HUDEP-2 (cell line): ENCODE data around the gene SBF2.
"Not testable (repeated sequence)": the region's sequence is repeated elsewhere in the genome, so short reads cannot be mapped to it uniquely, and the experiment has no call there.

Experiments
- DNase-seq, 76 experiments: peaks; one replicate each; lab custom pipeline; 2025; ENCODE audit not compliant: unreplicated experiment in 76 of 76; lab: John Stamatoyannopoulos, UW

Gene SBF2

DNA sequence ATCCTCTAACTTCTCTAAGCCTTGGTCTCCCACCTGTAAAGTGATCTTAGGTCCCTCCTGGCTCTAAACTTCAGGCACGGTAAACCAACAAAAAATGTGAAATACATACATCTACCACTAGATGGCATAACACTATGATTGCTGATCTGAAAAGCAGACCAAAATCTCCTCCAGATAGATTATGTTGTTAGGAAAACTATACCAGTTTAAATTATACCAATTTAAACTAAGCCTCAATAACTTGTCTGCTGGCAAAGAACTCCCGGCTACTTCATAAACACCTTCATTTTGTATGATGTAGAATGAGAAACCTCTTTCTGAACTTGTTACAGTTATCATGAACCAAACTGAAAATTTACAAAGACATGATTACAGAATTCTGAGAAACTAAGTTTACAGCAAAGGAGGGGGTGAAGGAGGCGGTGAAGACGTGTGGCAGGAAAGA lies 85.9 kb downstream of the SBF2 start:
- peak in 18 of 76 experiments; percentile 3 to 38 (median 22) for DNase-seq

DNA sequence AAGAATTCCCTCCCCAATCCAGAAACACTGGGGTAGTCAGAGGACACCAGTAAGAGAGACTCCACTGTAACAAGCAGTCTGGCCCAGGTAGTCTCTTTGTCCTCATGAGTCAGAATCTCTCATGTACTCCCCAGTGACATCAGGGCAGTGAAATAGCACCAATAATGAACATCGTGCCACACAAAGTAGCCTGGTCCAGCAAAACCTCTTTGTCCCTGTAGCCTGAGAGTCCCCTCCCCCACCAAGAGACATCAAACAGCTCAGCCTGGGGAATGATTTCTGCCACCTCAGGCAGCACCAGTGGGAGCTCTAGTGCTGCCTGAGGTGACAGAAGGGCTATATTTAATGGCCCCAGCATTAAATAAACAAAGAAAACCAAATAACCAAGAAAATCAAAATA lies 88.1 kb downstream of the SBF2 start:
- no peak for DNase-seq

DNA sequence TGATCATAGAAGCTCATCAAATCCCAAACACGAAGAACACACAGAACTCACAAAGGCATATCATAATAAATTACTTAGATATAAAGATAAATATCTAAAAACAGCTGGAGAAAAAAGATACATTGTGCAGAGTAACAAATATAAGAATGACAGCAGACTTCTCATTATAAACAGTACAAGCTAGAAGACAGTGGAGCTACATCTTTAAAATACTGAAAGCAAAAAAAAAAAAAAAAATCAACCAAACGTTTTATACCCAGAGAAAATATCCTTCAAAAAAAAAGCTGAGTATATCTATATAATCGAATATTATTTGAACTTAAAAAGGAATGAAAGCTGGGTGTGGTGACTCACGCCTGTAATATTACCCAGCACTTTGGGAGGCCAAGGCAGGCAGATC lies 90.0 kb downstream of the SBF2 start:
- DNase-seq: no peak

DNA sequence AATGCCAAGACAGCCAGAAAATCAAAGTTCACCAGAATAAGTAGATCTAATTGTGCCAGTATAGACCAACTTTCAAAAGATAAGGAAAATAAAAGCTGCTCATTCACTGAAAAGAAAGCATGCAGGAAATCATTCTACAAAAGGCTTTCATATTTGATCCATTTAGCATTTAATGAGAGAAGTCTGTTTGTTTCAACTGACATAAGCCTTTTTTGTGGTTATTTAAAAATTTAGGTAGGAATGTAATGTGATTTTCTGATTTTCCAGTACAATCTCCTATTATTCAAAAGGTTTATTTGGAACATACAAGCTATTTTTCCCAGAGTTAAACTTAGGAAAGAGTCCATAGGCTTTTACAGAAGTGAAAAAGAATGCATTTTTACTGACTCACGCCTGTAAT lies 92.7 kb downstream of the SBF2 start:
- no peak for DNase-seq

DNA sequence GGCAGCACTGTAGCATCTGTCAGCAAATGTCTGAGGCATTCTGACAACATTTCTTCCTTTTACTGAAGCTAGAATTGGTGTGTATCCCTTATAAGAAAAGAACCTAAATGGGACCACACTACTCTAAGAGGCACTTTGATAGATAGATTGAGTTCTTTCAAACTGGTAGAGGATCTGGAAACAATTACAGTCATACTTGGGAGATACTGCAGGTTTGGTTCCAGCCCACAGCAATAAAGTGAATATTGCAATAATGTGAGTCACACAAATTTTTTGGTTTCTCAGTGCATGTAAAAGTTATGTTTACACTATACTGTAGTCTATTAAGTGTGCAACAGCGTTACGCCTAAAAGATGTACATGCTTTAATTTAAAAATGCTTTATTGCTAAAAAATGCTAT lies 96.9 kb downstream of the SBF2 start:
- no peak for DNase-seq

DNA sequence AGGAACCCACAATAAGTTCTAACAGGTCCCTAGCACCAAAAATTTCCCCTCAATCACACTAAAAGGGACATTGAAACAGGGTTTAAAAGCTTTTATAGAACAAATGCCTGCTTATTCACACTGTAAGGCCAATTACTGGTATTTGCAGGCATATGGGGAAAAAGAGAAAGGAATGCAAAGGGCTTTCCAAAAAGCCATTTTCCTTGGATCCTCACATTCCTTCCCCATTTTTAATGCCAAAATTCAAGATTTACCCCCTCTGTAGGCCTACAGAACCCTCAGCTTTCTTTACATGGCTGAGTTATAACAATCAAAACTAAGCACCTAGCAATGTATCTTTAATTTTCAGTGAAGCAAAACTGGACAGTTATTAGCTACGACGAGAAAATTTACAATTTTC lies 102.0 kb downstream of the SBF2 start:
- no peak for DNase-seq

DNA sequence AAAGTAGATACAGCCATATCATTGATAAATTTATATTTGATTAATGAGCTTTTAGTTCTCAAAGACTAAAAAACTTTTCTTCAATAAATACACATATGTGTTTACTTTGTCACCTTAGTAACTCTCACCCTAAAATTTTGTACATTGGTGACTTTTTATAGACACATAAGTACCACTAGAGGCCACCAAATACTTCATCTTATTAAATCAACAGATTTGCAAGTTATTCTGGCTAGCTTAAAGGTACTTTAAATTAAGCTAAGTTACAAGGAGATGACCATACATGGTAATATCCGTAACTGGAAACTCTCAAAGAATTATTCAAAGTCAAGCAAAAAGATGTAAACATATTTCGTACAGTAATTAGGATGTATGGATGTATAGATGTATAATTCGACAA lies 112.2 kb downstream of the SBF2 start:
- peak in 1 of 76 experiments; percentile 0 for DNase-seq

DNA sequence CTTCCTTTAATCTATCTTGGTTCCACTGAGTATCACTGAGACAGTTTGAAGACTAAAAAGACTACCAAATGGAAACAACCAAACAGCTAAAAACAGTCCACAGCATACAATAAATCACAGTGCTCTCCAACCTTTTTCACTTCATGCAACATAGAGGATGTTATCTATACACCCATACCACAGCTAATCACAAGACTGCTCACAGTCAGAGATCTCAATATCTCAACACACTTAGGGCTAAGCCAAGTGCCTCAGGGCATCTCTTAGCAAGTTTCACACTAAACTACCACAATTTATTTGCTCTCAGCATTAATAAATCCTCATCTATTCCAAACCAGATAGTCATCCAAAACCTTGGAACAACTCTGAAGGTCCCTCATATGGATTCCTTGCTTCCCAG lies 129.4 kb downstream of the SBF2 start:
- no peak for DNase-seq

DNA sequence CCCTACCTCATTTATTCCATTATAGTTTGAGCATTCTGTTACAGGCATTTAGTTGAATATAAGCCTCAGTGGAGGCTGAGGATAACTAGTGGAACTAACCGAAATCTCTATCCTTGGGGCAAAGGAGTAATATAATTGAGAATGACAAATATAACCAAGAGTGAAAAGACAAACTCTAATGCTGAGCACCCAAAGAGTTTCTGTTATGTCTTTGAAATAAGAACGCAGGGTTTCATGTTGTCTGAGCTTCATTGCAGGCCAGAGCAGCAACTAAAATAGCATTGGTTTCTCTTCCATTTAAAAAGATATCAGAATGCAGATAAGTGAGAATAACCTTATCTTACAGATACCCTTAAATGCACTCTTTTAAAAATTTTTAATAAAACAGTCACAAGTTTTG lies 131.8 kb downstream of the SBF2 start:
- DNase-seq: no peak

DNA sequence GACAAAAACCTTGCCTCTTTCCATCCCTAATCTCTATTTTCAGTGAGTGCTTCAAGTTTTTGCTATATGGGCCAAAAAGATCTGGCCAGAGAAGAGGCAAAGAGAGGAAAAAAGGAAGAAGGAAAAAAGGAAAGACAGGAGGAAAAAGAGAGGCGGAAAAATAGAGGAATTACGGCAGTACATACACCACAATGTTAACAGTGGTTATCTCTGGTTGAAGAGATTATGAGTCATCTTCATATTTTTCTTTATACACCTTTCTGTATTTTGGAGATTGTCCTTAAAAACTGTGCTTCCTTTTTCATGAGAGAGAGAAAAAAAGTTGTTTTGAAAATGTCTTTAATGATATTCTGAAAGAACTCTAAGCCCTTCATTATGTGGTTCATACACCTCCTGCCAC lies 133.7 kb downstream of the SBF2 start:
- no peak for DNase-seq

DNA sequence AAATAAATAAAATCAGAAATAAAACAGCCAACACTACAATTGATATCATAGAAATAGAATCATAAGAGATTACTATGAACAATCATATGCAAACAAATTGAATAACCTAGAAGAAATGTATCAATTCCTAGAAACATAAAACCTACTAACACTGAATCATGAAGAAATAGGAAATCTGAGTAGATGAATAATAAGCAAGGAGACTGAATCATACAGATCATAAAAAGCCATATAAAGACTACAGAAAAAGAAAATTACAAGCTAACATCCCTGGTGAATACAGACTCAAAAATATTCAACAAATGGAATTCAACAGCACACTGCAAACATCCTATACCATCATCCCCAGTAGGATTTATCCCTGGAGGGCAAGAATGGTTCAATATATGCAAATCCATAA lies 135.6 kb downstream of the SBF2 start:
- no peak for DNase-seq

DNA sequence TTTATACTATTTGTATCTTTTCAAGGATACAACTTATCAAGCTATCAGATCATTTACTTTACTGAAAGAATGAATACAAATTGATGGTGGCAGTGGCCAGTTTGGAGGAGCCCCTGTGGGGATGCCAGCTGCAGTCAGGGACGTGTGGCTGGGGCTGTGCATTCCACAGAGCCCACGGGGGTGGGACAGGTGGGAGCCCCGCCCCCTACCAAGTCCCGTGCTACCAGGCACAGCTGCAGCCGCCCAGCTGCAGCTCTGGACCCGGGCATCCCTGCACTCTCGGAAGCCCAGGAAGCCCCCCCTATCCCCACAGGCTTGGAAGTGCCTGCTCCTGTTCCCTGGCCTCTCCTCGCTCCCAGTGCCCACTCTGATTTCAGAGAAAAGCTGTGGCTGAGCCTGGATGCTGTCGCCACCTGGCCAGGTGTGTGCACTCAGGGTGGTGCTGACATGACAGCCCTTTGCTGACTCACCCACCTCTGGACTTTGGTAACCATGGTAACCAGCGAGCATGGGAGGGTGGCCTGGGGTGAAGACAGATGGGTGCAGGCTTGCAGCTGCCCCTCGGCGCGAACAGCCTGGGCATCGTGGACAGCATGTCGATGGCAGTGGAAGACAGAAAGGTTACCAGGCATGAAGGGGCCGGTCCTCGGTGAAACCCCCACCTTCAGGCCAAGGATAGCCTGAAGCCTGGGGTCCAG lies 138.1 kb downstream of the SBF2 start:
- no peak for DNase-seq

DNA sequence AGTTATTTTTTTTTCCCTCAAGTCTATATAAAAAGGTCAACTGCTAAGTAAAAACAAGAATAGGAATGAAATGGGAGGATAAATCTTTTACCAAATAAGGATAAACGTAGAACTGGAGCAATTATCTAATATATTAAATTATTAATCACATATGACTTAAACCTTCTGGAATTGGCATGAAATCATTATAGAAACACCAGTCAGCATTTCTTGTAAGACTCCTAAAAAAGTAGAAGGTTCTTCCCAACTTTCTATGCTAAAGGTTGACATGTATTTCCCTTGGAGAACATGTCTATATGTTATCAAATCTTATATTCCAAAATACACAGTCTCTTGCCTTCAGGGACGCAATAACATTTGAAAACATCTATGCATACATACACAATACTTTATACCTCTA lies 143.2 kb downstream of the SBF2 start:
- no peak for DNase-seq

DNA sequence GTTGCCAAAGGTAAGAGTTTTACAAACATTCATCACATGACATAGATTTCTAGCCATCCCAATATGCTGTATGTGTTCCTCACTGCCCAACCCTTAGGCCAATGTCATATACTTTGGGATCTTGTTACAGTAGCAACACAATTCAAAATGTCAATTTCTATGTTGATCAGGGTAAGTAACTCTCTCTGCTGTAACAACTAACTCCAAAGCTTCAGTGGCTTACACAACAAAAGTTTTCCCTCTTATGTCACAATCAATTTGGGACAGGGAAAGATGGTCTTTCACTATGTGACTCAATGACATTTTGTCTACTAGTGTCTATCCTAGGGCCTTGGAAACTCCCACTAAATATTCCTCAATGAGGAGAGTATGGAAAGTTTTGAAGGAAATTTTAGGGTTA lies 144.5 kb downstream of the SBF2 start:
- no peak for DNase-seq

DNA sequence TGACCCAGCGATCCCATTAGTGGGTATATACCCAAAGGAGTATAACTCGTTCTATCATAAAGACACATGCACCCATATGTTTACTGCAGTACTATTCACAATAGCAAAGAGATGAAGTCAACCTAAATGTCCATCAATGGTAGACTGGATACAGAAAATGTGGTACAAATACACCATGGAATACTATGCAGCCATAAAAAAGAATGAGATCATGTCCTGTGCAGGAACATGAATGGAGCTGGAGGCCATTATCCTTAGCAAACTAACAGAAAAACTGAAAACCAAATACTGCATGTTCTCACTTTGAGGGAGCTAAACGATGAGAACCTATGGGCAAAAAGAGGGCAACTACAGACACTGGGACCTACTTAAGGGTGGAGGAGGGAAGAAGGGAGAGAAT lies 146.8 kb downstream of the SBF2 start:
- DNase-seq: no peak

DNA sequence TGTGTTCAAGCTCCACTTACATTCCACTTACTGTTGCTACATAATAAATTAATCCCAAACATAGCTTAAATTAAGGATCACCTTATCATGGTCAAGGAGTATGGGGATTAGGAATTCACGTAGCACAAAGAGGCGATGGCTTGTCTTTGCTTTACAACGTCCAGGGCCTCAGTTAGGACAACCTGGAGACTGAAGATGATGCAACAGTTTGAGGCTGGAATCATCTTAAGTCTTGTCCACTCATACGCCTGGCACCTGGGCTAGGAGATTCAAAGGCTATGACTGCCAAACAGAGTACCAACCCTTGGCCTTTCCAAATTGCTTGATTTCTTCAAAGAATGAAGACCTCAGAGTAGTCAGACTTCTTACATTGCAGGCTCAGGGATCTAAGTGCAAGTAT lies 149.1 kb downstream of the SBF2 start:
- no peak for DNase-seq

DNA sequence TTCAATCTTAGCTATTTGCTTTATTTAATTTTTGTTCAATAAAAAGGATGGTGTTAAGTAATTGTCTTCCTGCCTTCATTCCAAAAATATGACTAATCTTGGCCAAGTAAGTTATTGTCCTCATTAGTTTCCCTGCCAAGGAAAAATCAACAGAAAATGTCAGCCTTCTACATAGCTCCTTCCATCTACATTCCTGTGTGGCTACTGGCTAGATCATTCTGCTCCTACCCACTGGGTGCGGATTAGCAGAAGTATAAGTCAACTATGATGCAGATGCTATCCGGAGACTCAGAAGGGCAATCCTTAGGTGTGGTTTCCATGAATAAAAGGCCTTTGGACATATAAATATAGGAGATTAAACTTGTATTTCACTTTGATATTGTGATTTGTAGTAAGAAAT lies 154.4 kb downstream of the SBF2 start:
- no peak for DNase-seq

DNA sequence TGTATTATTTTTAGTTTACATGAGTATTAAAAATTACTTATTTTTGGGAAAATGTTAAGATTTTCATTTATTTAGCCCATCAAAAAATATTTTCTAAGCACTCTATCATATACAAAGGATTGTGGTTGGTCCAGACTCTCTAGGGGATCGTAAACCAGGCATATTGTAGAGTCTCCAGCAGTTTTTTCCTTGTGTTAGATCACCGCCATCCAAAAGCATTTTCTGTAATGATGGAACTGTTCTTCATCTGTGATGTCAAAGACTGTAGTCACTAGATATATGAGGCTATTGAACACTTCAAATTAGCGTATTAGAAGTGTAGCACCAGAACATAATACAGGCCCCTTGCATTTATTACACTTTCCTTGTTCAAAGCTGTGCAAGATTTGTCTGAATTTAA lies 154.9 kb downstream of the SBF2 start:
- DNase-seq: no peak

DNA sequence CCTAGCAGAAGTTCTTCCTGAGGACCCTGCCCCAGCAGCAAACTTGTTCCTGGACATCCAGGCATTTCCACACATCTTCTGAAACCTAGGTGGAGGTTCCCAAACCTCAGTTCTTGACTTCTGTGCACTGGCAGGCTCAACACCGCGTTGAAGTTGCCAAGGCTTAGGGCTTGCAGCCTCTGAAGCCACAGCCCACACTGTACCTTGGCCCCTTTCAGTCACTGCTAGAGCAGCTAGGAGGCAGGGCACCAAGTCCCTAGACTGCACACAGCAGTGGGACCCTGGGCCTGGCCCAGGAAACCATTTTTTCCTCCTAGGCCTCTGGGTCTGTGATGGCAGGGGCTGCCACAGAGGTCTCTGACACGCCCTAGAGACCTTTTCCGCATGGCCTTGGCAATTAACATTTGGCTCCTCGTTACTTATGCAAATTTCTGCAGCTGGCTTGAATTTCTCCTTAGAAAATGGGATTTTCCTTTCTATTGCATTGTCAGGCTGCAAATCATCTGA lies 159.0 kb downstream of the SBF2 start:
- DNase-seq: no peak

DNA sequence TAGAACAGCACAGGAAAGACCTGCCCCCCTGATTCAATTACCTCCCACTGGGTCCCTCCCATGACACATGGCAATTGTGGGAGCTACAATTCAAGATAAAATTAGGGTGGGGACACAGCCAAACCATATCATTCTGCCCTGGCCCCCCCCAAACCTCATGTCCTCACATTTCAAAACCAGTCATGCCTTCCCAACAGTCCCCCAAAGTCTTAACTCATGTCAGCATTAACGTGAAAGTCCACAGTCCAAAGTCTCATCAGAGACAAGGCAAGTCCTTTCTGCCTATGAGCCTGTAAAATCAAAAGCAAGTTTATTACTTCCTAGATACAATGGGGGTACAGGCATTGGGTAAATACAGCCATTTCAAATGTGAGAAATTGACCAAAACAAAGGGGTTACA lies 159.8 kb downstream of the SBF2 start:
- DNase-seq: not testable (repeated sequence)

DNA sequence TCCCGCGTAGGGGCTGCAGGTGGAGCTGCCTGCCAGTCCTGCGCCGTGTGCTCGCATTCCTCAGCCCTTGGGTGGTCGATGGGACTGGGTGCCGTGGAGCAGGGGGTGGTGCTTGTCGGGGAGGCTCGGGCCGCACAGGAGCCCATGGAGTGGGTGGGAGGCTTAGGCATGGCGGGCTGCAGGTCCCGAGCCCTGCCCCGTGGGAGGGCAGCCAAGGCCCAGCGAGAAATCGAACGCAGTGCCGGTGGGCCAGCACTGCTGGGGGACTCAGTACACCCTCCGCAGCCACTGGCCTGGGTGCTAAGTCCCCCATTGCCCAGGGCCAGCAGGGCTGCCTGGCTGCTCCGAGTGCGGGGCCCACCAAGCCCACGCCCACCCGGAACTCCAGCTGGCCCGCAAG lies 160.8 kb downstream of the SBF2 start:
- DNase-seq: not testable (repeated sequence)

DNA sequence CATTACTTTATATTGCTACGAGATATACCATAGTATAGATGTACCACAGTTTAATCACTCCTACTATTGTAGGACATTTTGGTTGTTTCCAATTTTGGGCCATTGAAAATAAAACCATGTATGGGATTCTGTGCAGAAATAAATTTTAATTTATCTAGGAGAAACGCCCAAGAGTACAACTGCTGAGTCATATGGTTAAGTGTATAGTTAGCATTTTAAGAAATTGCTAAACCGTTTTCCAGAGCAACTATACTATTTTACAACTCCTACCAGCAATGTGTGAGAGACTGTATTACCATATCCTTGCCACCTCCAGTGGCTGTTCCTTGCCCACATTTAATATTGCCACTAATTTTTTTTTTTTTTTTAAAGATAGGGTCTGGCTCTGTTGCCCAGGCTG lies 163.1 kb downstream of the SBF2 start:
- no peak for DNase-seq

DNA sequence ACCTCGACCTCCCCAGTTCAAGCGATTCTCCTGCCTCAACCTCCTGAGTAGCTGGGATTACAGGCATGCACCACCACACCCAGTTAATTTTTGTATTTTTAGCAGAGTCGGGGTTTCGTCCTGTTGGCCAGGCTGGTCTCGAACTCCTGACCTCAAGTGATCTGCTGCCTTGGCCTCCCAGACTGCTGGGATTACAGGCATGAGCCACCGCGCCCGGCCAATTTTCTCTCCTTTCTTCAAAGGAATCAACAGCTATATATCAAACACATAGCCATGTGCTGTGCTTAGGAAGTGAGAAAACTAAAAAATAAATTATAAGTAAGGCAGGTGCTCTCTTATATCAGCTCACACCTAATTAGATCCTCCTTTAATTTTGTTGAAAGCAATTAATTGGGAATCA lies 164.8 kb downstream of the SBF2 start:
- DNase-seq: not testable (repeated sequence)
